ENCODE measurements around the gene BGN.

The BGN gene

DNA sequence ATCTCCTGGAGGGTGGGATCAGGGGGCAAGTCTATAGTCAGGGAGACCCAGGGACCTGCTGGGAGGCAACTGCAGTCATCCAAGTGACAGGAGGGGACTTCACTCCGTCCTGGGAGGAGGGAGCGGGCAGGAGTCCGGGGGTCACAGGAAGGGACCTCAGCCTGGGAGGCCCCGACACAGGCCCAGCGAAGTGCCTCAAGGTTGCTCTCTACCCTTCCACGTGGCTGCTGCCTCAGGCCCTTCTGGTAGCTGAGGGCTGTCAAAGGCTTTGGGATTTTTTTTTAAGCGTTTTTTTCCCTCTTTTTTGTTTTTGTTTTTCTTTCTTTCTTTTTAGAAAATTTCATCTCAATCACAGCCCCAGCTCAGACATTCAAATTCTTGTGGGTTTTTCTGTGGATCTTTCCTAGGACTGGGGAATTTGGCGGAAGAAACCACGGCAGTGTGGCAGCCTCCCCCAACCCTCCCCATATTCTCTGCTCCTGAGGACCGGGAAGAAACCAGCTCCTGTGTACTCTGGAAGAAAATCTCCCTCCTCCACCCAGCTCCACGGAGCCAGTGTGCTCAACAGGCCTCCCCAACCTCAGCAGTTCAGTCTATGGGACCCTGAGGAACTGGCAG, 23.0 kb upstream of the BGN start:
- H3K4me3 Mint-ChIP-seq, result no peak overlapping the region
- H3K27me3 Mint-ChIP-seq, result no peaks in the 10 kb centered on the region
- no peaks in the 10 kb centered on the region for H3K36me3 Mint-ChIP-seq
- H3K27ac Mint-ChIP-seq, result no peak overlapping the region
- peaks cover 11% of the 10 kb centered on the region for H3K4me1 Mint-ChIP-seq (ENCODE audit: low read depth)
- no peaks in the 10 kb centered on the region for H3K9me3 Mint-ChIP-seq (ENCODE audit: low read depth)

GRCh38 chrX:153473126-153473525, 21.7 kb upstream of the BGN start:
- H3K9me3 Mint-ChIP-seq (ENCODE audit: low read depth), result no peaks in the 10 kb centered on the region
- H3K36me3 Mint-ChIP-seq, result no peaks in the 10 kb centered on the region
- H3K27me3 Mint-ChIP-seq, result no peaks in the 10 kb centered on the region
- H3K27ac Mint-ChIP-seq, result no peak overlapping the region
- H3K4me1 Mint-ChIP-seq (ENCODE audit: low read depth), result peaks cover 5% of the 10 kb centered on the region
- H3K4me3 Mint-ChIP-seq, result no peak overlapping the region

DNA sequence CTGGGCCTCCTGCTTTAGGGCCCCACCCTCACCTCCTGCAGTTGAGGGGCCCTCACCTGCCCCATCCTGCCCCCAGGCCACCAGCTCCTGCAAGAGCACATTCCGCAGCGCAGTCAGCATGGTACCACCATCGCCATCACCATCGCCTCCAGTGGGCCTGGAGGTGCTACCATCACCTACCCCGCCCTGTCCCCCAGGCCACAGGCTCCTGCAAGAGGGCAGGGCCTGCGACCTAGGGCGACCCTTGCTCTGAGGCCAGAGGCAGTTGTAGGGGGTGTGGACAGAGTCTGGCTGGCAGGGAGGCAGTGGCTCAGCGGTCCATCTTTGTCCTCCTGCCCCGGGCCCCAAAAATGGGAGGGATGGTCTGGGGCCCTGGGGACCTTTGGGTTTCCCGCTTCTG, 20.5 kb upstream of the BGN start:
- Mint-ChIP-seq H3K27me3 (no peaks in the 10 kb centered on the region), H3K36me3 (no peaks in the 10 kb centered on the region), H3K4me1 (ENCODE audit: low read depth) (peaks cover 2% of the 10 kb centered on the region), H3K9me3 (ENCODE audit: low read depth) (no peaks in the 10 kb centered on the region), H3K4me3 (peak overlapping the region; percentile 7), H3K27ac (peak overlapping the region; percentile 46)

DNA sequence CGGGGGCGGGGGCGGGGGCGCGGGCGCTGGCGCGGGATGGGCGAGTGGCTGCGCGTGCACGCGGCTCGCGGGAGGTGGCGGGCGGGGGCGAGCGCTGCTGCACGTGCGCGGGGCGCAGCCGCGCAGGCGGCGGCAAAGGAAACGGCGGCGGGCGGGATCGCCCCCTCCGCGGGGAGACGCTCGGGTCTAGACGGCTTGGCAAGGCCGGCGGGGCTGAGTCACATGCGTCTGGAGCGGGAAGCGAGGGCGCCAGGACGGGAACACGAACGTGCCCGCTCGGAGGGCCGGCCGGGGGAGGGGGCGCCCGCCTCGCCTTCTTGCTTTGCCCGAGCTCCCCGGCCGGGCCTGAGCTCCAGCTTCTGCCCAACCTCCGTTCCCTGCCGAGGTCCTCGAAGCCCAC, 20.1 kb upstream of the BGN start:
- no peaks in the 10 kb centered on the region for H3K36me3 Mint-ChIP-seq
- H3K4me1 Mint-ChIP-seq (ENCODE audit: low read depth), result peaks cover 2% of the 10 kb centered on the region
- H3K4me3 Mint-ChIP-seq, result no peak overlapping the region
- H3K9me3 Mint-ChIP-seq (ENCODE audit: low read depth), result no peaks in the 10 kb centered on the region
- H3K27me3 Mint-ChIP-seq, result no peaks in the 10 kb centered on the region
- no peak overlapping the region for H3K27ac Mint-ChIP-seq

DNA sequence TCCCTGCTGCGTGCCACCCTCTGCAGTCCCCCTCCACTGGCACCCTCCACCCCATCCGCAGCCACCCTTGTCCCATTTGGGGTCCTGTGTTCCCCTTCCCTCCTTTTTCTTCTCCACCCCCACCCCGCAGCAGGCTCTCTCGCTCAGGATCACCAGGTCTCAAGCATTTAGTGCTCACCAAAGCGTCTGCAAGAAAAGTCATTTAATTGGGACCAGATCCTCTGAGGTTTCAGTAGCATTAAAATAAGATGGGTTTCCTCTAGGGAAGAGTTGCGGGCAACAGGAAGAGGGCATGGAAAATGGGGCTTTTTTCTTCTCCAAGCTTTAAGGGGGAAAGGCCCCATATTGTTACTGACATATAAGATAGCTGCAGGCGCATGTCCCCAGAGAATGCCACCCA, 19.5 kb upstream of the BGN start:
- H3K4me1 Mint-ChIP-seq (ENCODE audit: low read depth), result peaks cover 2% of the 10 kb centered on the region
- no peaks in the 10 kb centered on the region for H3K27me3 Mint-ChIP-seq
- H3K27ac Mint-ChIP-seq, result no peak overlapping the region
- H3K36me3 Mint-ChIP-seq, result no peaks in the 10 kb centered on the region
- no peaks in the 10 kb centered on the region for H3K9me3 Mint-ChIP-seq (ENCODE audit: low read depth)
- no peak overlapping the region for H3K4me3 Mint-ChIP-seq

DNA sequence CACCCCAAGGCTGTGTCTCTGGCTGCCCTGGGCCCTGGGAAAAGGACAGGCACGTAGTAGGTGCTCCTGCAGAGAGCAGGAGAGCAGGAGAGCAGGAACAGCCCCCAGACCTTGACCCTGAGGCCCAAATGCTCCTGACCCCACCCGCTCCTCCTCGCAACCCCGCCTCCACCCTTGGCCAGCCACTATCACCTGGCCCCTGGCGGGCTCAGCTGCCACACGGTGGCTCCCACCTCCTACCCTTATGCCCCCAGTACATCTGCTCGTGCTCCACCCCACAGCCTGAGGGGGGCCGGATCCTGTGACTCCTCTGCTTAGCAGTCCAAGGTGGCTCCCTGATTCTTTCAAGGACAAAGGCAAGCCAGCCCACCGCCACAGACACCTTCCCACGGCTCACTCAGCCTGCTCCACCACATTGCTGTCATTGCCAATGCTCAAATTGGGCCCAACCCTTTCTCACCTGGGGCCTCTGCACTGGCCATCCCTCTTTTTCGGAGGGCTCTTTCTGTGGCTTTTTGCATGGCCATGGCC, 19.0 kb upstream of the BGN start:
- no peaks in the 10 kb centered on the region for H3K36me3 Mint-ChIP-seq
- peaks cover 2% of the 10 kb centered on the region for H3K4me1 Mint-ChIP-seq (ENCODE audit: low read depth)
- no peaks in the 10 kb centered on the region for H3K27me3 Mint-ChIP-seq
- no peak overlapping the region for H3K27ac Mint-ChIP-seq
- H3K9me3 Mint-ChIP-seq (ENCODE audit: low read depth), result no peaks in the 10 kb centered on the region
- H3K4me3 Mint-ChIP-seq, result no peak overlapping the region

DNA sequence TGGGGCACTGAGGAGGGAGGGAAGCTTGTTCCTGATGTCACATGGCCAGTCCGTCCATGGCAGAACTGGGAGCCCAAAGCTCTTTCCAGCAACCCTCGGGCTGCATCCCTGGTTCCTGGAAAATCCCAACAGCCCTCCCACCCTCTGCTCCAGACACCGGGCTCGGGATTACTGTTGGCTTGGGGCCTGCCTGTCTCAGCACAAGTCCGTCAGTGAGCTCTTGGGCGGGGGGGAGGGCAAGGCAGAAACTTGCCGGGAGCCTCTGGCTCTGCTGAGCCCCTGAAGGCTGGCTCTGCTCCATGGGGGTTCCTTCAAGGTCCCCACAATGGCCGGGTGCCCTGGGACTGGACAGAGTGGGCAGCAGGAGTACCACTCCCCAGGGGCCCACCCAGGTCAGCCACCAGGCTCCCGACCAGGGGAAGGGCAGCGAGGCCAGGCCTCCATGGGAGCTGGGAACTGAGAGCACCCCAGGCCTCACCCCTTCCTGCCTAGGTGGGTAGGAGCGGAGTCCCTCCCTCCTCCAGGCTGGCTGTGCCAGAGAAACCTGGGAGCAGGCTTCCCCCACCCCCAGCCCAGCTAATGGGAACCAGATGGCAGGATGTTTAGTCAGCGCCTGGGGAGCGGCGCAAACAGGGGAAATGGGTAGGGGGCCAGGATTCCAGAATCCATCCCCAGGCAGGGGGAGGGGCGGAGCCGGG, 18.0 kb upstream of the BGN start:
- Mint-ChIP-seq H3K27ac (no peak overlapping the region), H3K27me3 (no peaks in the 10 kb centered on the region), H3K36me3 (no peaks in the 10 kb centered on the region), H3K4me3 (no peak overlapping the region), H3K9me3 (ENCODE audit: low read depth) (no peaks in the 10 kb centered on the region), H3K4me1 (ENCODE audit: low read depth) (peaks cover 2% of the 10 kb centered on the region)

- H3K27me3 Mint-ChIP-seq, result no peaks in the 10 kb centered on the region
- no peak overlapping the region for H3K4me3 Mint-ChIP-seq
- H3K9me3 Mint-ChIP-seq (ENCODE audit: low read depth), result no peaks in the 10 kb centered on the region
- no peak overlapping the region for H3K27ac Mint-ChIP-seq
- no peaks in the 10 kb centered on the region for H3K36me3 Mint-ChIP-seq
- H3K4me1 Mint-ChIP-seq (ENCODE audit: low read depth), result peaks cover 2% of the 10 kb centered on the region
Measured at GRCh38 chrX:153477364-153477857, 17.4 kb upstream of the BGN start.

GRCh38 chrX:153477901-153478300, 16.9 kb upstream of the BGN start:
- peaks cover 2% of the 10 kb centered on the region for H3K4me1 Mint-ChIP-seq (ENCODE audit: low read depth)
- H3K36me3 Mint-ChIP-seq, result no peaks in the 10 kb centered on the region
- H3K4me3 Mint-ChIP-seq, result no peak overlapping the region
- H3K27me3 Mint-ChIP-seq, result no peaks in the 10 kb centered on the region
- H3K9me3 Mint-ChIP-seq (ENCODE audit: low read depth), result no peaks in the 10 kb centered on the region
- H3K27ac Mint-ChIP-seq, result no peak overlapping the region

DNA sequence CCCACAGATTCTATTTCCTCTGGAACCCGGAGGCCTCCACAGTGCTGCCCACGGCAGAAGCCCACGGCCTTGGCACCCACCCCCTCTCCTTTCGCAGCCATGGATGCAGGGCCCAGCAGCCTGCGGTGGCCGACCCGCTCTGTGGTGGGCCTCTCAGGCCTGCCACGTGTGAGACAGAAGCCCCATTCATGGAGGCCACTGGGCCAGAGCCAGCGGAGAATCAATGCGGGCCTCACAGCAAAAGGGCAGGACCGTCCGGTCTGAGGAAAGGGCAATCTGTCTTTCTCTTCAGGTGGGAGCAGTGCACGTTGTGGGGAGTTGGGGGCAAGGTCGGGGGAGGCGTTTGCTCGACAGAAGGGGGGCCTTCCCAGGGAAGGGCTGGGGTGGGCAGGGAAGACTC, 16.0 kb upstream of the BGN start:
- H3K27ac Mint-ChIP-seq, result no peak overlapping the region
- H3K36me3 Mint-ChIP-seq, result no peaks in the 10 kb centered on the region
- no peak overlapping the region for H3K4me3 Mint-ChIP-seq
- no peaks in the 10 kb centered on the region for H3K27me3 Mint-ChIP-seq
- H3K9me3 Mint-ChIP-seq (ENCODE audit: low read depth), result no peaks in the 10 kb centered on the region
- H3K4me1 Mint-ChIP-seq (ENCODE audit: low read depth), result peaks cover 2% of the 10 kb centered on the region

- Mint-ChIP-seq H3K4me3 (no peak overlapping the region), H3K27ac (no peak overlapping the region)
Measured at GRCh38 chrX:153481043-153481442, 13.7 kb upstream of the BGN start.

GRCh38 chrX:153482376-153483015, 12.3 kb upstream of the BGN start:
- H3K4me1 Mint-ChIP-seq (ENCODE audit: low read depth), result no peaks in the 10 kb centered on the region
- H3K27ac Mint-ChIP-seq, result no peak overlapping the region
- no peaks in the 10 kb centered on the region for H3K27me3 Mint-ChIP-seq
- no peaks in the 10 kb centered on the region for H3K36me3 Mint-ChIP-seq
- no peak overlapping the region for H3K4me3 Mint-ChIP-seq
- H3K9me3 Mint-ChIP-seq (ENCODE audit: low read depth), result no peaks in the 10 kb centered on the region

More at GRCh38 chrX:153481043-153481442, 13.7 kb upstream of the BGN start:
- H3K9me3 Mint-ChIP-seq (ENCODE audit: low read depth), result no peaks in the 10 kb centered on the region
- H3K27me3 Mint-ChIP-seq, result no peaks in the 10 kb centered on the region
- H3K4me1 Mint-ChIP-seq (ENCODE audit: low read depth), result no peaks in the 10 kb centered on the region
- H3K36me3 Mint-ChIP-seq, result no peaks in the 10 kb centered on the region

DNA sequence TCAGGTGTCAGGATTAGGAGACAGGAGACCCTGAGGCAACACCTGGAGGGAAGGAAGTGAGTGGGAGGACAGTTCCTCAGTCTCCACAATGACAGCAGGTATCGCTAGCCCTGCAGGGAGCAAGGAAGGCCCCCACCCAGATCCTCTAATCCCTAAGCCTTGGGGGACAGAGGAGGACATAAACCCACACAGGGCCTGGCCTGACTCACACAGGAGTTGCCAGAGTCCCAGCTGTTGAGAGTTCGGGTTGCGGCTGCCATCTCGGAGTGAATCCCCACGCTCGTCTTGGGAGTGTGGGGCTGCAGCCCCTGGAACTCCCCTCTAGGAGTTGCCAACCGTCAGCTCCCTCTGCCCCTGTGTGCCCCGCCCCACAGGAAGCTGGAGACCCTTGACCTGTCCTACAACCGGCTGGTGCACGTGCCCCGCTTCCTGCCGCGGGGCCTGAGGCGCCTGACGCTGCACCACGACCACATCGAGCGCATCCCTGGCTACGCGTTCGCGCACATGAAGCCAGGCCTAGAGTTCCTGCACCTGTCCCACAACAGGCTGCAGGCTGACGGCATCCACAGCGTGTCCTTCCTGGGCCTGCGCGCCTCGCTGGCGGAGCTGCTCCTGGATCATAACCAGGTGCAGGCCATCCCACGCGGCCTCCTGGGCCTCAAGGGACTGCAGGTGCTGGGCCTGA, 9.2 kb upstream of the BGN start:
- no peaks in the 10 kb centered on the region for H3K27me3 Mint-ChIP-seq
- H3K4me1 Mint-ChIP-seq (ENCODE audit: low read depth), result no peaks in the 10 kb centered on the region
- no peaks in the 10 kb centered on the region for H3K36me3 Mint-ChIP-seq
- H3K27ac Mint-ChIP-seq, result no peak overlapping the region
- H3K4me3 Mint-ChIP-seq, result no peak overlapping the region
- H3K9me3 Mint-ChIP-seq (ENCODE audit: low read depth), result no peaks in the 10 kb centered on the region

DNA sequence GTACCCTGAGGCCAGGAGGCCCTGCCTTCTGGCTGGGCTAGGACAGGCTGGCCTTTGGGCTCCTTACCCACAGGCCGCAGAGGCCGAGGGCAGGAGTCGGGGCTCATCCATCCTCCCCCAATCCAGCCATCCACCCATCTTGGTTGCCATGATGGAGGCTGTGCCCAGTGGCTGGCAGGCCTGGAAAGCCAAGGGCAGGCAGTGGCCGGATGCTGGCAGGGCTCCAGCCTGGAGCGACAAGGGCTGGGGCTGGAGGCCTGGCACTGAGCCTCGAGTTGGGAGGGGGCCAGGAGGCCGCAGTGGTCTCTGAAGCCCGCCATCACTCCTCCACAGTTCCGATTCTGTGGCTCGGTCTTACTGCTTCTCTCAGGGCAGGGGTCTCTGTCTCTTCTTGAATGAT, 8.6 kb upstream of the BGN start:
- H3K27me3 Mint-ChIP-seq, result no peaks in the 10 kb centered on the region
- H3K4me1 Mint-ChIP-seq (ENCODE audit: low read depth), result no peaks in the 10 kb centered on the region
- no peaks in the 10 kb centered on the region for H3K36me3 Mint-ChIP-seq
- H3K27ac Mint-ChIP-seq, result no peak overlapping the region
- H3K9me3 Mint-ChIP-seq (ENCODE audit: low read depth), result no peaks in the 10 kb centered on the region
- no peak overlapping the region for H3K4me3 Mint-ChIP-seq

DNA sequence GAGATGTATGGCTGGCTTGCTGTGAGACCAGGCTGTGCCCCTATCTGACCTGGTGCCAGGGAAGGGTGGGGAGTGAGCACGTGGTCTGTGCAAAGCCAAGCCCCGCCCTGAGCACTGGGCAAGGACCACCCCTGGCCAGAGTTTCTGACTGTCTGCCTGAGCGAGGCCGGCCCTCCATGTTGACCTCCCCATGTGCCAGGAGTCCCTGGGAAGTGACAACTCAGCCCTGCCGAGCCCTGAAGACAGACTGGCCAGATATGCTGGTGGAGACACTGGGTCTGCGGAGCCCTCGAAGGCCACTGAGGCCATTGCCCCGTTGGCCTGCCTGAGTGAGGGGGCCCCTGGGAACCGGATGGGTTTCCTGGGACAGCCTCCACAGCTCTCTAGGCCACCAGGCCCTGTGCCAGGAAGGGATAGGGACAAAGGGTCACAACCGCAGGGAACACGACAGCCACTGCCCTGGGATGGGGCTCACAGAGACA, 7.1 kb upstream of the BGN start:
- Mint-ChIP-seq H3K27me3 (no peaks in the 10 kb centered on the region), H3K4me3 (no peak overlapping the region), H3K36me3 (no peaks in the 10 kb centered on the region), H3K4me1 (ENCODE audit: low read depth) (no peaks in the 10 kb centered on the region), H3K27ac (no peak overlapping the region), H3K9me3 (ENCODE audit: low read depth) (no peaks in the 10 kb centered on the region)
